HepG2 (cell line): ENCODE measurements around the gene HMGCS2. TPM values are rescaled to one million over a fixed set of nuclear protein-coding genes. Genes with fewer than 3 reads are reported as not detected.

Experiments
- ATAC-seq: fragments of 200-7000 bp; cut with Tn5 transposase; 3 replicates; pipeline ENCODE4 v1.9.1; 2020; ENCODE audit warnings: mild to moderate bottlenecking, moderate library complexity
- BruUV-seq: library from RNA; stranded (reverse); fragments of 400-500 nt; replicated peaks from 2 replicates; lab custom pipeline; 2021; lab: Mats Ljungman, UMichigan
- CTCF ChIA-PET: fragments of 300-600 bp; formaldehyde crosslinking; extraction: SDS; loops from one replicate; lab custom pipeline; 2021; ENCODE audit warnings: low total read pairs, inconsistent platforms, low intra/inter-chr PET ratio; lab: Yijun Ruan, JAX
- POLR2A ChIA-PET: fragments of 350-600 bp; sonication (Branson Sonifier 250); formaldehyde crosslinking; loops from one replicate; lab custom pipeline; 2020; ENCODE audit warnings: antibody characterized with exemption, inconsistent platforms; lab: Yijun Ruan, JAX
- DNase-seq: peaks from one replicate; pipeline ENCODE4 v3.0.0-alpha.2; 2015; ENCODE audit warnings: low spot score
- FAIRE-seq: peaks from 3 replicates; lab custom pipeline; 2011; peaks lifted over from hg19 to GRCh38; lab: Jason Lieb, UNC
- H2AFZ ChIP-seq: one replicate; pipeline ENCODE4 v1.6.1; 2011; ENCODE audit warnings: low read length, inconsistent platforms
- H3K27ac ChIP-seq: fragments of 300-600 bp; 3 replicates; pipeline ENCODE4 v1.8.0; 2011; ENCODE audit warnings: mixed run types, mild to moderate bottlenecking, mixed read lengths, low read length, inconsistent platforms; ENCODE audit not compliant: insufficient read depth; ENCODE audit errors: extremely low read length
- H3K27me3 ChIP-seq, 2 experiments: fragments of 200-600 bp in 1 of 2; 2 replicates in 1 of 2; 3 replicates in 1 of 2; pipeline versions ENCODE4 v1.6.0 to v1.8.0; 2011; ENCODE audit warnings: low read length in 2 of 2, mild to moderate bottlenecking in 2 of 2, moderate library complexity in 2 of 2, inconsistent platforms in 1 of 2; ENCODE audit not compliant: insufficient read depth in 2 of 2, control insufficient read depth in 1 of 2
- H3K36me3 ChIP-seq, 2 experiments: fragments of 200-600 bp in 1 of 2; replicated peaks in 1 of 2; 2 replicates in 1 of 2; 3 replicates in 1 of 2; pipeline versions ENCODE4 v1.5.1 to v1.8.0; 2011; ENCODE audit warnings: low read length in 2 of 2, inconsistent platforms in 1 of 2; ENCODE audit not compliant: insufficient read depth in 2 of 2, control insufficient read depth in 1 of 2
- H3K4me1 ChIP-seq: 2 replicates; pipeline ENCODE4 v1.5.1; 2012; ENCODE audit warnings: low read length, inconsistent platforms; ENCODE audit not compliant: insufficient read depth
- H3K4me2 ChIP-seq: 2 replicates; pipeline ENCODE4 v1.6.0; 2011; ENCODE audit warnings: low read depth, low read length, inconsistent platforms
- H3K4me3 ChIP-seq, 3 experiments: fragments of 200-600 bp in 1 of 3; sonication (generic), shearing (Covaris generic) in 1 of 3; replicated peaks in 1 of 3; 2 replicates each; pipeline ENCODE4 v1.5.1; 2011 to 2016; ENCODE audit warnings: low read length in 3 of 3, inconsistent platforms in 2 of 3, low read depth in 2 of 3, mild to moderate bottlenecking in 2 of 3, control low read depth in 1 of 3, mixed read lengths in 1 of 3; ENCODE audit not compliant: insufficient read depth in 1 of 3
- H3K79me2 ChIP-seq: one replicate; pipeline ENCODE4 v1.6.1; 2011; ENCODE audit warnings: low read length, inconsistent platforms; ENCODE audit not compliant: insufficient read depth
- H3K9ac ChIP-seq: 2 replicates; pipeline ENCODE4 v1.6.0; 2011; ENCODE audit warnings: mild to moderate bottlenecking, low read depth, low read length, inconsistent platforms; ENCODE audit not compliant: insufficient read depth
- H3K9me3 ChIP-seq: 2 replicates; pipeline ENCODE4 v1.5.1; 2012; ENCODE audit warnings: mild to moderate bottlenecking, low read length
- H4K20me1 ChIP-seq: 2 replicates; pipeline ENCODE4 v1.6.0; 2011; ENCODE audit warnings: inconsistent platforms, mild to moderate bottlenecking, low read length, moderate library complexity; ENCODE audit not compliant: insufficient read depth
- ATF7-NPFF ChIP-seq: sonication (generic); formaldehyde crosslinking; IDR thresholded peaks from 2 replicates; pipeline ENCODE4 v1.8.1; 2023; ENCODE audit warnings: mild to moderate bottlenecking, low read depth, missing genetic modification reagents, moderate library complexity
- EHMT2 ChIP-seq: fragments of 200-600 bp; sonication (generic); IDR thresholded peaks from 2 replicates; pipeline ENCODE4 v1.7.0; 2017; ENCODE audit warnings: antibody characterized with exemption, low read depth, low read length, borderline replicate concordance
- GLI4 ChIP-seq: sonication (generic); formaldehyde crosslinking; IDR thresholded peaks from 2 replicates; pipeline ENCODE4 v1.5.1; 2020; ENCODE audit warnings: missing genetic modification reagents, mild to moderate bottlenecking, moderate library complexity, borderline replicate concordance
- HMGA1 ChIP-seq: sonication (generic); formaldehyde crosslinking; conservative IDR thresholded peaks from 2 replicates; pipeline ENCODE4 v1.4.0; 2020; ENCODE audit warnings: missing genetic modification reagents
- NRL ChIP-seq: sonication (generic); formaldehyde crosslinking; IDR thresholded peaks from 2 replicates; pipeline ENCODE4 v1.5.0; 2020; ENCODE audit warnings: missing genetic modification reagents, mild to moderate bottlenecking, moderate library complexity, borderline replicate concordance
- PCBP1 ChIP-seq: fragments of 200-400 bp; formaldehyde crosslinking; IDR thresholded peaks from 2 replicates; pipeline ENCODE4 v1.6.1; 2017; ENCODE audit warnings: mild to moderate bottlenecking, low read depth, low read length, borderline replicate concordance
- POLR2G ChIP-seq: fragments of 200-400 bp; formaldehyde crosslinking; IDR thresholded peaks from 2 replicates; pipeline ENCODE4 v1.6.1; 2018; ENCODE audit warnings: mild to moderate bottlenecking, low read depth, low read length, moderate library complexity
- SATB2 ChIP-seq: sonication (generic); formaldehyde crosslinking; IDR thresholded peaks from 2 replicates; pipeline ENCODE4 v1.5.0; 2020; ENCODE audit warnings: missing genetic modification reagents
- SCMH1 ChIP-seq: sonication (generic); formaldehyde crosslinking; IDR thresholded peaks from 2 replicates; pipeline ENCODE4 v1.9.0; 2021; ENCODE audit warnings: missing genetic modification reagents, mild to moderate bottlenecking, borderline replicate concordance
- ZFAT ChIP-seq: sonication (generic); formaldehyde crosslinking; conservative IDR thresholded peaks from 2 replicates; pipeline ENCODE4 v1.8.1; 2023; ENCODE audit warnings: missing genetic modification reagents, inconsistent platforms
- ZMAT3 ChIP-seq: sonication (generic); formaldehyde crosslinking; conservative IDR thresholded peaks from 2 replicates; pipeline ENCODE4 v1.7.0; 2021; ENCODE audit warnings: missing genetic modification reagents
- ZMYM3 ChIP-seq: sonication (generic); formaldehyde crosslinking; IDR thresholded peaks from 2 replicates; pipeline ENCODE4 v1.5.1; 2020; ENCODE audit warnings: mild to moderate bottlenecking, missing genetic modification reagents
- ZNF234 ChIP-seq: sonication (generic); formaldehyde crosslinking; conservative IDR thresholded peaks from 2 replicates; pipeline ENCODE4 v1.5.1; 2020; ENCODE audit warnings: mild to moderate bottlenecking, missing genetic modification reagents
- ZNF260 ChIP-seq: sonication (generic); formaldehyde crosslinking; IDR thresholded peaks from 2 replicates; pipeline ENCODE4 v1.4.0; 2020; ENCODE audit warnings: missing genetic modification reagents, low read depth, mild to moderate bottlenecking, borderline replicate concordance
- ZNF776 ChIP-seq: sonication (generic); formaldehyde crosslinking; IDR thresholded peaks from 2 replicates; pipeline ENCODE4 v1.4.0; 2020; ENCODE audit warnings: mild to moderate bottlenecking, missing genetic modification reagents
- WGBS: methylation state at CpG from one replicate; pipeline ENCODE4 v1.1.6; 2017; ENCODE audit warnings: low lambda C conversion rate; 5-methylcytosine and 5-hydroxymethylcytosine counted together
- in situ Hi-C: cut with HindIII; loops from 2 replicates; pipeline ENCODE4 v1.10.0; 2017; ENCODE audit warnings: low pct_unique_long_range_greater_than_20kb; ENCODE audit not compliant: extremely low pct_ligation_motif_present
- intact Hi-C: fragments of 100-400 bp; cut with micrococcal nuclease; formaldehyde crosslinking; loops from one replicate; pipeline ENCODE4 v1.10.0; 2022; ENCODE audit not compliant: unreplicated experiment
- polyA plus RNA-seq, 8 experiments: library from polyadenylated mRNA; depleted of rRNA in 3 of 8; stranded (reverse) in 7 of 8; unstranded in 1 of 8; fragments of >200 nt; fragmentation: Illumina TruSeq in 4 of 8; extraction: Trizol in 4 of 8; gene quantifications; 2 replicates each; pipeline versions ENCODE4 v1.2.1 to v1.2.3, GENCODE V29; 2011 to 2016; ENCODE audit warnings: low read depth in 4 of 8, missing spikeins in 1 of 8, mixed read lengths in 1 of 8; ENCODE audit not compliant: insufficient read depth in 1 of 8
- total RNA-seq, 5 experiments: library from RNA; depleted of rRNA; stranded (reverse); fragments of >200 nt; fragmentation: Illumina TruSeq; extraction: Trizol; gene quantifications; 2 replicates each; pipeline ENCODE4 v1.2.3, GENCODE V29; 2016; ENCODE audit warnings: low read depth in 1 of 5
- TF ChIP-seq, protein P1 (sequence below): sonication (generic); formaldehyde crosslinking; IDR thresholded peaks from 2 replicates; pipeline ENCODE4 v1.5.1; 2020; ENCODE audit warnings: mild to moderate bottlenecking, missing genetic modification reagents, moderate library complexity
- TF ChIP-seq, protein P2 (sequence below): IDR thresholded peaks from 2 replicates; pipeline ENCODE4 v1.6.1; 2016; ENCODE audit warnings: missing biosample characterization, missing genetic modification reagents, low read depth

Gene HMGCS2
- total and polyA plus RNA-seq, 2 of the 13 experiments (the other 11 are each of a cell fraction or from before 2014, with no cell fraction given): 0.44 to 1.5 TPM

DNA sequence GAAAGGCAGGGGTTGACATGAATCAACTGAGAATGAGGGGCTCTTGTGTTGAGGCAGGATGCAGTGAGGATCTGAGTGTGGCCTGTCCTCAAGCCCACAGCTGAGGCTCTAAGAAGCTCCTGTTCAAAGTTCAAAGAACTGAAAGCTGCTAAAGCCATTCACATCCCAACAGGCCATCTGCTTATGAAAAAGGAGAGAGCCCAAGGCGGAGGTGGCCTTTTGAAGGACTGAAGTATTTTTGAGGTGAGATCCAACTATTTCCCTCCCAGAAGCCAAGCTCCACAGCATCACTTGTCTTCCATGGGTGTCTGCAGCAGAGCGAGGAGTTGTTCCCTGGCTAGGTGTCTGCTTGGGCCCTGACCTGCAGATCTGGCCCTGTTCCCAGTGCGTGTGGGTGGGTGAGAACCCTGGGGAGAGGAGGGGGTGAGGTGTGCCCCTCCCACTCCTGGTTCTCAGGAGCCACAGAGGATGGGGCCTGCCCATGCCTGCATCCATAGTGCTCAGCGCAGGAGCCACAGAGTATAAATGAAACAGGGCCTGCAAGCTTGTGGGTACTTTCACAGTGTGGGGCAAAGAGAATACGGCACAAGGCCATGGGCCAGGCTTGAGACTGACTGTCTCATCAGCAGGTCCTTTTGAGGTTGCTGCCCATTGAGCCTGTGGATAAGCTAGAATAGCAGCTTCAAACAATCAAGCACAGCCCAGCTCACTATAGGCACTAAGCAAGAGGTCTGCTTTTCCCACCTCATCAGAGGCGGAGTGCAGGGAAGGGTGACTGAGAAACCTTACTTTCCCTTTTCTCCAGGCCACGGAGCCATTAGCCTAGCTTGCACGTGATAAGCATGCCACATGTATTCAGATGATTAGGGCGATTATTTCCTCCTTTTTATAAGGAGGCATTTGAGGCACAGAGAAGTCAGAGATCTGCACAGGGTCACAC is 26.8 kb upstream of the HMGCS2 start (continued):
- TF ChIP-seq ZMAT3 (CRISPR knock-in tag) (no peak), ZMYM3 (0 out of 2 replicates have a peak, but pooled peaks have one; percentile 8), GLI4 (CRISPR knock-in tag) (no peak)
- TF ChIP-seq, protein P1, sequence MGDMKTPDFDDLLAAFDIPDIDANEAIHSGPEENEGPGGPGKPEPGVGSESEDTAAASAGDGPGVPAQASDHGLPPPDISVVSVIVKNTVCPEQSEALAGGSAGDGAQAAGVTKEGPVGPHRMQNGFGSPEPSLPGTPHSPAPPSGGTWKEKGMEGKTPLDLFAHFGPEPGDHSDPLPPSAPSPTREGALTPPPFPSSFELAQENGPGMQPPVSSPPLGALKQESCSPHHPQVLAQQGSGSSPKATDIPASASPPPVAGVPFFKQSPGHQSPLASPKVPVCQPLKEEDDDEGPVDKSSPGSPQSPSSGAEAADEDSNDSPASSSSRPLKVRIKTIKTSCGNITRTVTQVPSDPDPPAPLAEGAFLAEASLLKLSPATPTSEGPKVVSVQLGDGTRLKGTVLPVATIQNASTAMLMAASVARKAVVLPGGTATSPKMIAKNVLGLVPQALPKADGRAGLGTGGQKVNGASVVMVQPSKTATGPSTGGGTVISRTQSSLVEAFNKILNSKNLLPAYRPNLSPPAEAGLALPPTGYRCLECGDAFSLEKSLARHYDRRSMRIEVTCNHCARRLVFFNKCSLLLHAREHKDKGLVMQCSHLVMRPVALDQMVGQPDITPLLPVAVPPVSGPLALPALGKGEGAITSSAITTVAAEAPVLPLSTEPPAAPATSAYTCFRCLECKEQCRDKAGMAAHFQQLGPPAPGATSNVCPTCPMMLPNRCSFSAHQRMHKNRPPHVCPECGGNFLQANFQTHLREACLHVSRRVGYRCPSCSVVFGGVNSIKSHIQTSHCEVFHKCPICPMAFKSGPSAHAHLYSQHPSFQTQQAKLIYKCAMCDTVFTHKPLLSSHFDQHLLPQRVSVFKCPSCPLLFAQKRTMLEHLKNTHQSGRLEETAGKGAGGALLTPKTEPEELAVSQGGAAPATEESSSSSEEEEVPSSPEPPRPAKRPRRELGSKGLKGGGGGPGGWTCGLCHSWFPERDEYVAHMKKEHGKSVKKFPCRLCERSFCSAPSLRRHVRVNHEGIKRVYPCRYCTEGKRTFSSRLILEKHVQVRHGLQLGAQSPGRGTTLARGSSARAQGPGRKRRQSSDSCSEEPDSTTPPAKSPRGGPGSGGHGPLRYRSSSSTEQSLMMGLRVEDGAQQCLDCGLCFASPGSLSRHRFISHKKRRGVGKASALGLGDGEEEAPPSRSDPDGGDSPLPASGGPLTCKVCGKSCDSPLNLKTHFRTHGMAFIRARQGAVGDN (CRISPR knock-in tag): peak; percentile 30; the same call in 1 of the 2 replicates

DNA sequence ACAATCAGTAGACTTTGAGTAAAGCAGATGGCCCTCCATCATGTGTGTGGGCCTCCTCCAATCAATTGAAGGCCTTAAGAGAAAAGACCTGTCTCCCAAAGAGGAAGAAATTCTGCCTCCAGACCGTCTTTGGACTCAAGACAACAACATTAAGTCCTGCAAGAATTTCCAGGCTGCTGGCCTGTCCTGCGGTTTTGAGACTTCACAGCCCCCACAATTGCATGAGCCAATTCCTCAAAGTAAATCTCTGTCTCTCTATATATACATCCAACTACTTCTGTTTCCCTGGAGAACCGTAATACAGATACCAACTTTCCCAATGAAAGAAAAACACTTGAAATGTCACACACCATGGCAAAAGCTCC is 26.2 kb upstream of the HMGCS2 start:
- BruUV-seq: no TSS peak
- intact Hi-C loops (no loop called here), in situ Hi-C loops (no loop called here)
- 59% methylated on average over 2 of the region's 3 CpGs for WGBS
- no peak for DNase-seq
- H3K4me1 ChIP-seq: peaks cover 72% of the 10 kb centered on the region
- POLR2A ChIA-PET: interaction anchor here (0.8 to 1.5 kb wide), 4 partner anchors 15 to 51 kb away, joined by 3 to 5 read pairs (median 3); no protein-coding TSS in a partner anchor
- H3K4me3 ChIP-seq: no peak overlapping the region
- H3K9me3 ChIP-seq: no peaks in the 10 kb centered on the region
- peaks cover 0 to 12% of the 10 kb centered on the region in 2 experiments; a peak in 1 of 5 replicates for H3K27me3 ChIP-seq
- H3K36me3 ChIP-seq: no peaks in the 10 kb centered on the region
- H2AFZ ChIP-seq: no peak overlapping the region
- no peak for ATAC-seq
- H3K79me2 ChIP-seq: no peaks in the 10 kb centered on the region
- H3K27ac ChIP-seq: no peak overlapping the region
- no peak overlapping the region for H3K4me2 ChIP-seq
- no peak overlapping the region for H3K9ac ChIP-seq
- no peak for FAIRE-seq
- H4K20me1 ChIP-seq: no peaks in the 10 kb centered on the region
- CTCF ChIA-PET: no interaction called here
- TF ChIP-seq SCMH1 (CRISPR knock-in tag) (no peak), ZNF776 (no peak), ZNF260 (CRISPR knock-in tag) (no peak), ATF7-NPFF (CRISPR knock-in tag) (no peak), ZNF234 (CRISPR knock-in tag) (no peak), POLR2G (no peak), EHMT2 (no peak), HMGA1 (CRISPR knock-in tag) (no peak), PCBP1 (no peak), NRL (CRISPR knock-in tag) (no peak), SATB2 (no peak), ZFAT (CRISPR knock-in tag) (no peak)
- TF ChIP-seq, protein P2, sequence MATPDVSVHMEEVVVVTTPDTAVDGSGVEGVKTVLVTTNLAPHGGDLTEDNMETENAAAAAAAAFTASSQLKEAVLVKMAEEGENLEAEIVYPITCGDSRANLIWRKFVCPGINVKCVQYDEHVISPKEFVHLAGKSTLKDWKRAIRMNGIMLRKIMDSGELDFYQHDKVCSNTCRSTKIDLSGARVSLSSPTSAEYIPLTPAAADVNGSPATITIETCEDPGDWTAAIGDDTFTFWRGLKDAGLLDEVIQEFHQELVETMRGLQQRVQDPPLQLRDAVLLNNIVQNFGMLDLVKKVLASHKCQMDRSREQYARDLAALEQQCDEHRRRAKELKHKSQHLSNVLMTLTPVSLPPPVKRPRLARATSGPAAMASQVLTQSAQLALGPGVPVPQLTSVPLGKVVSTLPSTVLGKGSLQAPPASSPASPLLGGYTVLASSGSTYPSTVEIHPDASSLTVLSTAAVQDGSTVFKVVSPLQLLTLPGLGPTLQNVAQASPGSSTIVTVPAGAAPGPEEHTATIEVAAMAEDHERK (CRISPR knock-in tag): no peak
